NCI-H2196 (cell line): ENCODE results near the gene ADGRL1.
"Not testable (repeated sequence)": the region's sequence is repeated elsewhere in the genome, so short reads cannot be mapped to it uniquely, and the experiment has no call there.

Source experiments
- DNase-seq: peaks from one replicate; lab custom pipeline; 2025; ENCODE audit not compliant: unreplicated experiment; lab: John Stamatoyannopoulos, UW

The ADGRL1 gene

GRCh38 chr19:14195216-14195615 lies 10.8 kb downstream of the ADGRL1 start:
- not testable (repeated sequence) for DNase-seq

- DNase-seq = no peak
Observed at GRCh38 chr19:14189415-14189814, 16.6 kb downstream of the ADGRL1 start.

- DNase-seq = not testable (repeated sequence)
Observed at GRCh38 chr19:14188086-14188485, 17.9 kb downstream of the ADGRL1 start.

GRCh38 chr19:14187561-14187960 lies 18.4 kb downstream of the ADGRL1 start:
- no peak for DNase-seq

- not testable (repeated sequence) for DNase-seq
Observed at GRCh38 chr19:14186684-14187083, 19.3 kb downstream of the ADGRL1 start.

- DNase-seq = not testable (repeated sequence)
Observed at GRCh38 chr19:14185691-14186090, 20.3 kb downstream of the ADGRL1 start.

- no peak for DNase-seq
Observed at GRCh38 chr19:14185158-14185557, 20.8 kb downstream of the ADGRL1 start.

- DNase-seq = no peak
Observed at GRCh38 chr19:14183741-14184350, 22.1 kb downstream of the ADGRL1 start.

- no peak for DNase-seq
Observed at GRCh38 chr19:14182476-14182875, 23.5 kb downstream of the ADGRL1 start.

- DNase-seq = no peak
Observed at GRCh38 chr19:14181906-14182305, 24.1 kb downstream of the ADGRL1 start.

GRCh38 chr19:14181199-14181598 lies 24.8 kb downstream of the ADGRL1 start:
- not testable (repeated sequence) for DNase-seq

GRCh38 chr19:14177496-14178074 lies 28.4 kb downstream of the ADGRL1 start:
- DNase-seq = no peak

- DNase-seq = no peak
Observed at GRCh38 chr19:14175351-14175792, 30.6 kb downstream of the ADGRL1 start.

GRCh38 chr19:14174883-14175282 lies 31.1 kb downstream of the ADGRL1 start:
- no peak for DNase-seq

- no peak for DNase-seq
Observed at GRCh38 chr19:14168993-14169392, 37.0 kb downstream of the ADGRL1 start.

- DNase-seq = no peak
Observed at GRCh38 chr19:14168259-14168972, 37.6 kb downstream of the ADGRL1 start.

- DNase-seq = no peak
Observed at GRCh38 chr19:14167576-14168138, 38.3 kb downstream of the ADGRL1 start.

- no peak for DNase-seq
Observed at GRCh38 chr19:14166999-14167575, 38.9 kb downstream of the ADGRL1 start.

- DNase-seq = no peak
Observed at GRCh38 chr19:14165990-14166830, 39.8 kb downstream of the ADGRL1 start.

GRCh38 chr19:14164724-14165493 lies 41.1 kb downstream of the ADGRL1 start:
- no peak for DNase-seq
